AG04450 (cell line): Measurements from ENCODE around the gene TMEM151B. TPM values are rescaled to one million over a fixed set of nuclear protein-coding genes. Genes with fewer than 3 reads are reported as not detected.
"Not testable (repeated sequence)": the region's sequence is repeated elsewhere in the genome, so short reads cannot be mapped to it uniquely, and the experiment has no call there.

ENCODE experiments used
- CTCF ChIA-PET: fragments of 300-600, 350-600 bp; formaldehyde crosslinking; extraction: SDS; loops from one replicate; lab custom pipeline; 2022; ENCODE audit warnings: antibody characterized with exemption, inconsistent platforms; lab: Charles Lee
- POLR2A ChIA-PET: fragments of 350-600 bp; formaldehyde crosslinking; extraction: SDS; loops from one replicate; lab custom pipeline; 2021; ENCODE audit warnings: antibody characterized with exemption, inconsistent platforms; lab: Yijun Ruan, JAX
- DNase-seq: peaks from one replicate; pipeline ENCODE4 v3.0.0-alpha.2; 2011; ENCODE audit warnings: low read depth, low spot score
- H3K27ac ChIP-seq: one replicate; pipeline ENCODE4 v1.5.1; 2012; ENCODE audit warnings: low read depth, low read length, control low read depth
- H3K27me3 ChIP-seq: one replicate; pipeline ENCODE4 v1.6.0; 2012; ENCODE audit warnings: low read length; ENCODE audit not compliant: control insufficient read depth, insufficient read depth
- H3K4me3 ChIP-seq: 2 replicates; pipeline ENCODE4 v1.5.1; 2011; ENCODE audit warnings: mild to moderate bottlenecking, low read depth, low read length, control low read depth
- H3K9me3 ChIP-seq: 2 replicates; pipeline ENCODE4 v1.5.1; 2012; ENCODE audit warnings: low read length; ENCODE audit not compliant: control insufficient read depth, insufficient read depth
- polyA plus RNA-seq: library from polyadenylated mRNA; depleted of rRNA; stranded (reverse); fragments of >200 nt; gene quantifications from 2 replicates; pipeline ENCODE4 v1.2.3, GENCODE V29; 2011
- TF ChIP-seq, protein P1 (sequence below): IDR thresholded peaks from 2 replicates; pipeline ENCODE4 v1.5.1; 2011; ENCODE audit warnings: low read depth, low read length, control low read depth, inconsistent platforms

Gene TMEM151B
- polyA plus RNA-seq, 1 experiment = not detected

DNA sequence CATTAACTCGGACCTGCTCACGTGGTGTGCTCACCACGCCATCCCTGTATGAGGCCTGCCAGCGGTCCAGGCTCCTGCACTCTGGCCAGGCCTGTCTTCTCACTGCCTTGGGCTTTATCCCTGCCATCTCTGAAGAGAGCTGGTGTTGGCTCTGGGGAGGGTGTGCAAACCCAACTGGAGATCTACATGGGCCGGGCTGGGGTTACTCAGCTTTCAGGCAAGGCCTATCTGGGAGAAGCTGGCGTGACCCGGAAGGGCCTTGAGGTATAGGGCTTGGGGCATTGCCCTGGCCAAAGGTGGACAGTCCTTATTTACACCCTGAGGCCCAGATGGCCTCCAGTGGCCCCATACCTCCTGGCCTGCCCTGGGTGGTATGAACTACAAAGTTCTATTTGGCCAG is 41.8 kb upstream of the TMEM151B start:
- Histone ChIP-seq H3K4me3 (no peak overlapping the region), H3K27me3 (no peaks in the 10 kb centered on the region), H3K27ac (no peak overlapping the region), H3K9me3 (no peaks in the 10 kb centered on the region)
- CTCF ChIA-PET = no interaction called here
- no peak for DNase-seq
- POLR2A ChIA-PET = no interaction called here
- TF ChIP-seq, protein P1, sequence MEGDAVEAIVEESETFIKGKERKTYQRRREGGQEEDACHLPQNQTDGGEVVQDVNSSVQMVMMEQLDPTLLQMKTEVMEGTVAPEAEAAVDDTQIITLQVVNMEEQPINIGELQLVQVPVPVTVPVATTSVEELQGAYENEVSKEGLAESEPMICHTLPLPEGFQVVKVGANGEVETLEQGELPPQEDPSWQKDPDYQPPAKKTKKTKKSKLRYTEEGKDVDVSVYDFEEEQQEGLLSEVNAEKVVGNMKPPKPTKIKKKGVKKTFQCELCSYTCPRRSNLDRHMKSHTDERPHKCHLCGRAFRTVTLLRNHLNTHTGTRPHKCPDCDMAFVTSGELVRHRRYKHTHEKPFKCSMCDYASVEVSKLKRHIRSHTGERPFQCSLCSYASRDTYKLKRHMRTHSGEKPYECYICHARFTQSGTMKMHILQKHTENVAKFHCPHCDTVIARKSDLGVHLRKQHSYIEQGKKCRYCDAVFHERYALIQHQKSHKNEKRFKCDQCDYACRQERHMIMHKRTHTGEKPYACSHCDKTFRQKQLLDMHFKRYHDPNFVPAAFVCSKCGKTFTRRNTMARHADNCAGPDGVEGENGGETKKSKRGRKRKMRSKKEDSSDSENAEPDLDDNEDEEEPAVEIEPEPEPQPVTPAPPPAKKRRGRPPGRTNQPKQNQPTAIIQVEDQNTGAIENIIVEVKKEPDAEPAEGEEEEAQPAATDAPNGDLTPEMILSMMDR = no peak

DNA sequence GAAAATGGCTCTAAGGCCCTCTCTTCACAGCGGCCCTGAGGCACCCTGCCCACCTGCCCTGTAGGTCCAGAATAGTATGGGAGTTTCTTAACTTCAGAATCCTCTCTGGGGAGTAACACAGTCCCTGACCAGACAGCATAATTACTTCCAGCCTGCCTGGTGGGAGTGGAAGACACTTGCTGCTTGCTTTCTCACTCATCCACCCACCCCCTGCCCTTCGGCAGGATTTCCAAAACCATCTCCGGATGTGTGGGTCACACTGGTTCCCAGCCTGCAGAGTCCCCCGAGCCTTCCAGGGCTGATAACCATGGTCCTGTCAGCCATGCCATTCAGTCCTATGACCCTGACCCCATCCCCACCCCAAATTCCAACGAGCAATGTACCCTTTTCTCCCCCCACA is 41.4 kb upstream of the TMEM151B start:
- TF ChIP-seq, protein P1 = no peak
- H3K4me3 ChIP-seq = no peak overlapping the region
- no peak overlapping the region for H3K27ac ChIP-seq
- H3K27me3 ChIP-seq = no peaks in the 10 kb centered on the region
- ChIA-PET CTCF (no interaction called here), POLR2A (no interaction called here)
- DNase-seq = no peak
- no peaks in the 10 kb centered on the region for H3K9me3 ChIP-seq

DNA sequence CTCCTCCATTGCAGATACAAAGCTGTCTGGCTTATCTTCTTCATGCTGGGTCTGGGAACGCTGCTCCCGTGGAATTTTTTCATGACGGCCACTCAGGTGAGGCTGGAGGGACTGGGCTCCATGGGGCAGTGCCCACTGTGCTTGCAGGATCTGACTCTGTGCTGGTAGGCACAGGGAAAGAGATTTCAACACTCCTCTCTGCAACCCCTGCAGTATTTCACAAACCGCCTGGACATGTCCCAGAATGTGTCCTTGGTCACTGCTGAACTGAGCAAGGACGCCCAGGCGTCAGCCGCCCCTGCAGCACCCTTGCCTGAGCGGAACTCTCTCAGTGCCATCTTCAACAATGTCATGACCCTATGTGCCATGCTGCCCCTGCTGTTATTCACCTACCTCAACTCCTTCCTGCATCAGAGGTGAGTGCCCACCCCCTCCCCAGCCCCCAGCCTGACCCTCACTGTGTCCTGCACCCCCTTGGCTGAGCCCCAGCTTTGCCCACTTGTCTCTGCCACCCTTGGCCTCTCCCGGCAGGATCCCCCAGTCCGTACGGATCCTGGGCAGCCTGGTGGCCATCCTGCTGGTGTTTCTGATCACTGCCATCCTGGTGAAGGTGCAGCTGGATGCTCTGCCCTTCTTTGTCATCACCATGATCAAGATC is 40.7 kb upstream of the TMEM151B start:
- POLR2A ChIA-PET = interaction anchor here (0.7 to 1.3 kb wide), 2 partner anchors 9 to 17 kb away, joined by 4 to 5 read pairs; partner anchors contain the start of gene HSP90AB1
- no peak for DNase-seq
- no peak overlapping the region for H3K4me3 ChIP-seq
- no peak overlapping the region for H3K27ac ChIP-seq
- TF ChIP-seq, protein P1 = no peak
- H3K27me3 ChIP-seq = no peaks in the 10 kb centered on the region
- CTCF ChIA-PET = interaction anchor here (0.6 to 1.1 kb wide), 2 partner anchors 16 to 799 kb away, joined by 4 to 7 read pairs; no protein-coding TSS in a partner anchor
- no peaks in the 10 kb centered on the region for H3K9me3 ChIP-seq

DNA sequence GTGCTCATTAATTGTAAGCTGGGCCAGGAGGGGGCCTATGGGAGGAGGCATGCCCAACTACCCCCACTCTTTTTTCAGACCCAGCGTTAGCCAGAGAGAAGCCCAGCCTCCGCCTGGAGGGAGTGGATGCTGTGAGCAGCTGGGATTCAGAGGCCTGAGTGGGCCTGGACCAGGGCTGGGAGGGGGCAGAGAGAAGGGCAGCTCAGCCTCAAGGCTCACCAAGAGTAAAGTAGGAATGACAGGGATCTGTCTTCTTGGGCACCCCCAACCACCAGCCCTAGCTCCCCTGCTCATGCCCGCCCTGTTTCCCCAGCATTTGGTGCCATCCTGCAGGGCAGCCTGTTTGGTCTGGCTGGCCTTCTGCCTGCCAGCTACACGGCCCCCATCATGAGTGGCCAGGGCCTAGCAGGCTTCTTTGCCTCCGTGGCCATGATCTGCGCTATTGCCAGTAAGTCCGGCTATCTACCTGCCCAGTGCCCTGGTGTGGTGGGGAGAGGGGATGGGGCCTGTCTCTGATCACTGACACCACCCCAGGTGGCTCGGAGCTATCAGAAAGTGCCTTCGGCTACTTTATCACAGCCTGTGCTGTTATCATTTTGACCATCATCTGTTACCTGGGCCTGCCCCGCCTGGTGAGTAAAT is 40.1 kb upstream of the TMEM151B start:
- DNase-seq = no peak
- Histone ChIP-seq H3K27me3 (no peaks in the 10 kb centered on the region), H3K9me3 (no peaks in the 10 kb centered on the region), H3K27ac (no peak overlapping the region), H3K4me3 (no peak overlapping the region)
- CTCF ChIA-PET = interaction anchor here (0.6 to 1.1 kb wide), 2 partner anchors 17 to 799 kb away, joined by 4 to 7 read pairs; no protein-coding TSS in a partner anchor
- TF ChIP-seq, protein P1 = no peak
- POLR2A ChIA-PET = interaction anchor here (0.7 to 1.3 kb wide), 2 partner anchors 10 to 16 kb away, joined by 4 to 5 read pairs; partner anchors contain the start of gene HSP90AB1

DNA sequence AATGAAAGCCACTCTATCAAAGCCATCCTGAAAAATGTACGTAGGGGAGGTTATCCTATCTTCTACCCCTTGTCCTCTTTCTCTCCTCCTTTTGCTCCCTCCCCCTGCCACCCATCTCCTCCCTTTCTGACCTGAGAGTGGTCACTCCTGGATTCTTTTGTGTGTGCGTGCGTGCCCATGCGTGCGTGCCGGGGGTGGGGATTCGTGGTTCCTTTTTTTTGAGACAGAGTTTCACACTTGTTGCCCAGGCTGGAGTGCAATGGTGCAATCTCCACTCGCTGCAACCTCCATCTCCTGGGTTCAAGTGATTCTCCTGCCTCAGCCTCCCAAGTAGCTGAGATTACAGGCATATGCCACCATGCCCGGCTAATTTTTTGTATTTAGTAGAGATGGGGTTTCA is 38.8 kb upstream of the TMEM151B start:
- DNase-seq, POLR2A ChIA-PET, H3K27ac ChIP-seq, H3K9me3 ChIP-seq, H3K27me3 ChIP-seq, CTCF ChIA-PET, H3K4me3 ChIP-seq: not testable (repeated sequence)
